ENCODE results near the gene QDPR.

GRCh38 chr4:17515445-17516407 lies 3.8 kb upstream of the QDPR start:
- no peak for TF ChIP-seq EZH2 (IDR thresholded peaks at IDR 0.05; ENCODE audit: borderline replicate concordance, low read length)
- TF ChIP-seq, protein P1, sequence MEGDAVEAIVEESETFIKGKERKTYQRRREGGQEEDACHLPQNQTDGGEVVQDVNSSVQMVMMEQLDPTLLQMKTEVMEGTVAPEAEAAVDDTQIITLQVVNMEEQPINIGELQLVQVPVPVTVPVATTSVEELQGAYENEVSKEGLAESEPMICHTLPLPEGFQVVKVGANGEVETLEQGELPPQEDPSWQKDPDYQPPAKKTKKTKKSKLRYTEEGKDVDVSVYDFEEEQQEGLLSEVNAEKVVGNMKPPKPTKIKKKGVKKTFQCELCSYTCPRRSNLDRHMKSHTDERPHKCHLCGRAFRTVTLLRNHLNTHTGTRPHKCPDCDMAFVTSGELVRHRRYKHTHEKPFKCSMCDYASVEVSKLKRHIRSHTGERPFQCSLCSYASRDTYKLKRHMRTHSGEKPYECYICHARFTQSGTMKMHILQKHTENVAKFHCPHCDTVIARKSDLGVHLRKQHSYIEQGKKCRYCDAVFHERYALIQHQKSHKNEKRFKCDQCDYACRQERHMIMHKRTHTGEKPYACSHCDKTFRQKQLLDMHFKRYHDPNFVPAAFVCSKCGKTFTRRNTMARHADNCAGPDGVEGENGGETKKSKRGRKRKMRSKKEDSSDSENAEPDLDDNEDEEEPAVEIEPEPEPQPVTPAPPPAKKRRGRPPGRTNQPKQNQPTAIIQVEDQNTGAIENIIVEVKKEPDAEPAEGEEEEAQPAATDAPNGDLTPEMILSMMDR (conservative IDR thresholded peaks at IDR 0.05 in 1 of 2, IDR thresholded peaks at IDR 0.05 in 1 of 2; ENCODE audit: extremely low read depth in 1 of 2, insufficient read depth in 1 of 2, low read depth in 1 of 2, low read length in 2 of 2): no peak
